ENCODE measurements around the gene SPECC1L.
"Not testable (repeated sequence)": the region's sequence is repeated elsewhere in the genome, so short reads cannot be mapped to it uniquely, and the experiment has no call there.

SPECC1L gene

DNA sequence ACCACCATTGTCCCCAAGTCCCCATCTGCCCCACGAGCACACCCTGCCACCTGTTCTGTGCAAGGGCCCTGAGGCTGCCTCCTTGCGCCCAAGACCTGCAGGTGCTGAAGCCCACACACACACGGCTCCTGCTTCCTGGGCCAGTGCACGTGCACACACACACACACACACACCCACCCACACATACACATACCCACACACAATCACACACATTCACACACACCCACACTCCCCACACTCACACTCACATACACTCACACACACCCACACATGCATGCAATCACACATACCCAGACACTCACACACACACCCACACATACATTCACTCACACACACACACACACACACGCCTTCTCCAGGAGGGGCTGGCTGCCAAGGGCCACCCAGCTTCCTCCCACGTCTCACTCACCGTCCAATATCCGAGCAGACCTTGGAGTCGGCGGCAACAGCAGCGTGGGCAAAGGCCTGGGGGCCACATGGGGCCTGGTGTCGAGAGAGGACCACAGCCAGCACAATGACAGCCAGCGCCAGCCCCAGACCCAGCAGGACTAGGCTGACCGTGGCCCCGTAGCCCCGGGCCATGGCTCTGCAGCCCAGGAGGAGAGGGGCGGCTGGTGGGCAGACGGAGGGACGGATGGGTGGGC, 26.4 kb upstream of the SPECC1L start:
- TF ChIP-seq, protein P1, sequence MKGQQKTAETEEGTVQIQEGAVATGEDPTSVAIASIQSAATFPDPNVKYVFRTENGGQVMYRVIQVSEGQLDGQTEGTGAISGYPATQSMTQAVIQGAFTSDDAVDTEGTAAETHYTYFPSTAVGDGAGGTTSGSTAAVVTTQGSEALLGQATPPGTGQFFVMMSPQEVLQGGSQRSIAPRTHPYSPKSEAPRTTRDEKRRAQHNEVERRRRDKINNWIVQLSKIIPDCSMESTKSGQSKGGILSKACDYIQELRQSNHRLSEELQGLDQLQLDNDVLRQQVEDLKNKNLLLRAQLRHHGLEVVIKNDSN (IDR thresholded peaks at IDR 0.05): no peak
- TF ChIP-seq ZBTB7A (IDR thresholded peaks at IDR 0.05; ENCODE audit: low read depth): no peak
- TF ChIP-seq EGR1 (IDR thresholded peaks at IDR 0.05): no peak
- no peak for TF ChIP-seq NFIC (IDR thresholded peaks at IDR 0.05)
- TF ChIP-seq TCF12 (IDR thresholded peaks at IDR 0.05; ENCODE audit: low read depth): no peak
- no peak for TF ChIP-seq TAF1 (IDR thresholded peaks at IDR 0.05; ENCODE audit: low read depth)
- TF ChIP-seq YY1 (IDR thresholded peaks at IDR 0.05; ENCODE audit: low read depth): no peak
- TF ChIP-seq CREB1 (IDR thresholded peaks at IDR 0.05; ENCODE audit: low read depth): no peak
- TF ChIP-seq CEBPB (IDR thresholded peaks at IDR 0.05): no peak
- no peak for TF ChIP-seq RAD21 (IDR thresholded peaks at IDR 0.05; ENCODE audit: low read depth)
- no peak for TF ChIP-seq TEAD4 (IDR thresholded peaks at IDR 0.05)
- TF ChIP-seq EP300 (IDR thresholded peaks at IDR 0.05; ENCODE audit: borderline replicate concordance): no peak

DNA sequence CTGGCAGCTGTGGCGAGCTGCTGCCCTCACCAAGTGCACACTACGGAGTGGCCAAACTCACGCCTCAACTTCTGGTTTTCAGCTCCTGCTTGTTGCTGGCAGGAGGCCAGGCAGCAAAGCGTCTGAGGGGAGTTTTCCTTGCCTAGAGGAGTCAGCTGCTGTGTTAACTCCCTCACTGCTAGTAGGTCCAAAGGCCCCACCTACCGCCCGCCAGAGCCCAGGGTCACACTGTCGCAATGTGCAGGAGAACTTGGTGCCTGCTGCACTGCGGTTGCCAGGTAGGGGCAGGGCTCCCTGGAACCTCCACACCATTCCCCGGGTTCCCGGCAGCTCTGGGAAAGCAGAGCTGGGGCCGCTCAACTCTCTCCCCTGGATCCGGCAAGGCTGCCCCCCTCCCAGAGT, 25.6 kb upstream of the SPECC1L start, which contains the start of gene GGT5:
Gene GGT5 (minus strand): TSS at position 53 of the 402 bp plus-strand sequence. CDS start 357 bp downstream, outside the sequence.
- TF ChIP-seq, protein P2, sequence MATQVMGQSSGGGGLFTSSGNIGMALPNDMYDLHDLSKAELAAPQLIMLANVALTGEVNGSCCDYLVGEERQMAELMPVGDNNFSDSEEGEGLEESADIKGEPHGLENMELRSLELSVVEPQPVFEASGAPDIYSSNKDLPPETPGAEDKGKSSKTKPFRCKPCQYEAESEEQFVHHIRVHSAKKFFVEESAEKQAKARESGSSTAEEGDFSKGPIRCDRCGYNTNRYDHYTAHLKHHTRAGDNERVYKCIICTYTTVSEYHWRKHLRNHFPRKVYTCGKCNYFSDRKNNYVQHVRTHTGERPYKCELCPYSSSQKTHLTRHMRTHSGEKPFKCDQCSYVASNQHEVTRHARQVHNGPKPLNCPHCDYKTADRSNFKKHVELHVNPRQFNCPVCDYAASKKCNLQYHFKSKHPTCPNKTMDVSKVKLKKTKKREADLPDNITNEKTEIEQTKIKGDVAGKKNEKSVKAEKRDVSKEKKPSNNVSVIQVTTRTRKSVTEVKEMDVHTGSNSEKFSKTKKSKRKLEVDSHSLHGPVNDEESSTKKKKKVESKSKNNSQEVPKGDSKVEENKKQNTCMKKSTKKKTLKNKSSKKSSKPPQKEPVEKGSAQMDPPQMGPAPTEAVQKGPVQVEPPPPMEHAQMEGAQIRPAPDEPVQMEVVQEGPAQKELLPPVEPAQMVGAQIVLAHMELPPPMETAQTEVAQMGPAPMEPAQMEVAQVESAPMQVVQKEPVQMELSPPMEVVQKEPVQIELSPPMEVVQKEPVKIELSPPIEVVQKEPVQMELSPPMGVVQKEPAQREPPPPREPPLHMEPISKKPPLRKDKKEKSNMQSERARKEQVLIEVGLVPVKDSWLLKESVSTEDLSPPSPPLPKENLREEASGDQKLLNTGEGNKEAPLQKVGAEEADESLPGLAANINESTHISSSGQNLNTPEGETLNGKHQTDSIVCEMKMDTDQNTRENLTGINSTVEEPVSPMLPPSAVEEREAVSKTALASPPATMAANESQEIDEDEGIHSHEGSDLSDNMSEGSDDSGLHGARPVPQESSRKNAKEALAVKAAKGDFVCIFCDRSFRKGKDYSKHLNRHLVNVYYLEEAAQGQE (IDR thresholded peaks at IDR 0.05; ENCODE audit: low read depth): not testable (repeated sequence)
- not testable (repeated sequence) for TF ChIP-seq EGR1 (IDR thresholded peaks at IDR 0.05); CREB1 (IDR thresholded peaks at IDR 0.05; ENCODE audit: low read depth)

DNA sequence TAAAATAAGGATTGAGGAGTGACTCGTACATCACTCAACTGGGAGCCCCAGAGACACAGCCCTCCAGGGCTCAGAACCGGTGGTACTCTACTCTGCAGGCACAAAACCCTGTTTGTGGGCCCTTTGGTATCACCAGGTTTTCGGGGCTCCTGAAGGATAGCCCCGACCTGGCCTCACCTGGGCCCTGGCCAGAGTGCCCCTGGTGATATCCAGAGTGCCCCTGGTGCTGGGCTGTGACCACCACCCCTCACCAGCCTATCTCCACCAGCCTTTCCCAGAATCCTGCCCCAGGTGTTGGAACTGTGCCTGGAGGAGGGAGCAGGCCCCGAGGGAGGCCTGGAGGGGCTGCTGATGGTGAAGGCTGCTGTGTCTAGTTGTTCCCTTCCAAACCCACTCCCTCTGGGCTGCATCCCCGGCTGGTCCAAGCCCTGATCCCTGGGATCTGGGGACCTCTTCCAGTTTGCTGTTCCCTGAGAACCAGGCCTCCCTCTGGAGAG, 23.6 kb upstream of the SPECC1L start:
- TF ChIP-seq, protein P1 (IDR thresholded peaks at IDR 0.05): no peak
- TF ChIP-seq, protein P3, sequence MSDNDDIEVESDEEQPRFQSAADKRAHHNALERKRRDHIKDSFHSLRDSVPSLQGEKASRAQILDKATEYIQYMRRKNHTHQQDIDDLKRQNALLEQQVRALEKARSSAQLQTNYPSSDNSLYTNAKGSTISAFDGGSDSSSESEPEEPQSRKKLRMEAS (IDR thresholded peaks at IDR 0.05): no peak
- no peak for TF ChIP-seq ZBTB7A (IDR thresholded peaks at IDR 0.05; ENCODE audit: low read depth)
- TF ChIP-seq, protein P2 (IDR thresholded peaks at IDR 0.05; ENCODE audit: low read depth): no peak

DNA sequence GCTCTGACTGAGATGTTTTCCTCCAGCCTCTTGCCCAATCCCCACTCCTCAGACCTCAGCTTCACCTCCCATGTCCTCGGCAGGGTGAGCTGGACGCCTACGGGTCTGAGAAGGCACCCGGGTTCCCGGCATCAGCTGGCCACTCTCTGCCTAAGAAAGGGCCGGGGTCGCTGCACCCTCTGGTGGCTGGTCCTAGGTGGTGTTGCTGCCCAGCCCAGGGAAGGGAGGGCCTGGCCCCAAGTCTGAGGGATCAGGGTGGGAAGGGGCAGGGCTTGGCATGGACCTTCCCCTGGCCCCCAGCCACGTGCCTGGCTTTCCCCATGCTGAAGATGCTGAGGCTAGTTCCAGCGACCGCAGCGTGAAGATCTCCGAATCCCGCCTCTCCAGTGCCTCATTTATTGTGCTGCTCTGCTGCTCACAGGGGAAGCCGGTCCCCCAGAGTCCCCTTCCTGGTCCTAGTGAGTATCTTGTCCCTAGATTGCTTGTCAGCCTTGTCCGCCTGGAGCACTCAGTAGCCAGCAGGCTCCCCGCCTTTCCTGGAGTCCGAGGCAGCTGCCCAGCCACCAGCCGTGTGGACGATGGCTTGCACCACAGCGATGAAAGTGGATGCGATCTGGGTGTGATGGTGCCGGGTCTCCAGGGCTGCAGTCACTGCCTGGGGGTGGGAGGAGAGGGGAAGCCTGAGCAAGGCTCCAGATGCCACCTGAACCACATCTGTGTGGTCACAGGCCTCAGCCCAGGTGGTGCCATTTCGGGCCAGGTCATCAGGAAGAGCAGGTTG, 22.9 kb upstream of the SPECC1L start:
- TF ChIP-seq, protein P1 (IDR thresholded peaks at IDR 0.05): no peak
- TF ChIP-seq RAD21 (IDR thresholded peaks at IDR 0.05; ENCODE audit: low read depth) (peak; percentile 91), TCF12 (IDR thresholded peaks at IDR 0.05; ENCODE audit: low read depth) (no peak), NFIC (IDR thresholded peaks at IDR 0.05) (no peak), EGR1 (IDR thresholded peaks at IDR 0.05) (no peak), ZBTB7A (IDR thresholded peaks at IDR 0.05; ENCODE audit: low read depth) (no peak), EP300 (IDR thresholded peaks at IDR 0.05; ENCODE audit: borderline replicate concordance) (no peak), TEAD4 (IDR thresholded peaks at IDR 0.05) (no peak), CREB1 (IDR thresholded peaks at IDR 0.05; ENCODE audit: low read depth) (no peak), FOXM1 (IDR thresholded peaks at IDR 0.05; ENCODE audit: borderline replicate concordance, low read depth) (no peak), CEBPB (IDR thresholded peaks at IDR 0.05) (no peak), YY1 (IDR thresholded peaks at IDR 0.05; ENCODE audit: low read depth) (no peak), TAF1 (IDR thresholded peaks at IDR 0.05; ENCODE audit: low read depth) (no peak)
- TF ChIP-seq, protein P2 (IDR thresholded peaks at IDR 0.05; ENCODE audit: low read depth): no peak
- TF ChIP-seq, protein P3 (IDR thresholded peaks at IDR 0.05): peak; percentile 48; the same call in 1 of the 2 replicates
